Left ventricle myocardium inferior (tissue), 1 donor: Measurements from ENCODE around the gene DNM3. TPM values are rescaled to one million over a fixed set of nuclear protein-coding genes. Genes with fewer than 3 reads are reported as not detected.

ENCODE experiments used
- DNase-seq: peaks from one replicate; pipeline ENCODE4 v3.0.0-alpha.2; 2020
- H3K27ac ChIP-seq: fragments of 200-600 bp; replicated peaks from 2 replicates; pipeline ENCODE4 v1.8.0; 2021
- H3K27me3 ChIP-seq: fragments of 200-600 bp; 2 replicates; pipeline ENCODE4 v1.8.0; 2021; ENCODE audit warnings: low read depth
- H3K36me3 ChIP-seq: fragments of 200-600 bp; 2 replicates; pipeline ENCODE4 v1.8.0; 2021
- H3K4me1 ChIP-seq: fragments of 200-600 bp; 2 replicates; pipeline ENCODE4 v1.8.0; 2021
- H3K4me3 ChIP-seq: fragments of 200-600 bp; 2 replicates; pipeline ENCODE4 v1.8.0; 2021; ENCODE audit warnings: mild to moderate bottlenecking, moderate library complexity
- H3K9me3 ChIP-seq: fragments of 200-600 bp; replicated peaks from 2 replicates; pipeline ENCODE4 v1.8.0; 2021
- CTCF ChIP-seq: fragments of 200-600 bp; IDR thresholded peaks from 2 replicates; pipeline ENCODE4 v1.8.0; 2021; ENCODE audit warnings: antibody characterized with exemption, mild to moderate bottlenecking, borderline replicate concordance
- intact Hi-C: fragments of 100-400 bp; cut with micrococcal nuclease; formaldehyde crosslinking; loops from one replicate; pipeline ENCODE4 v1.11.0; 2022
- total RNA-seq: library from RNA; stranded (reverse); fragmentation: NEBNext Ultra II Directional; extraction: Animal tissue kit (Norgen Biotek cat#: 25700); gene quantifications from one replicate; pipeline ENCODE4 v1.2.1, GENCODE V29; 2021
- donor health status: DM: no; HTN: yes; CAD: no; lungs with severe emphysema.

DNM3 gene
- total RNA-seq, 1 donor from 2014 or later = 1.2 TPM

- H3K27me3 ChIP-seq = no peaks in the 10 kb centered on the region
- TF ChIP-seq CTCF = no peak
- peaks cover 25% of the 10 kb centered on the region for H3K4me1 ChIP-seq
- H3K9me3 ChIP-seq = no peaks in the 10 kb centered on the region
- H3K4me3 ChIP-seq = no peak overlapping the region
- intact Hi-C loops = no loop called here
- H3K27ac ChIP-seq = no peak overlapping the region
- no peak for DNase-seq
- H3K36me3 ChIP-seq = no peaks in the 10 kb centered on the region
Measured at GRCh38 chr1:172325531-172325930, 484.2 kb downstream of the DNM3 start.

DNA sequence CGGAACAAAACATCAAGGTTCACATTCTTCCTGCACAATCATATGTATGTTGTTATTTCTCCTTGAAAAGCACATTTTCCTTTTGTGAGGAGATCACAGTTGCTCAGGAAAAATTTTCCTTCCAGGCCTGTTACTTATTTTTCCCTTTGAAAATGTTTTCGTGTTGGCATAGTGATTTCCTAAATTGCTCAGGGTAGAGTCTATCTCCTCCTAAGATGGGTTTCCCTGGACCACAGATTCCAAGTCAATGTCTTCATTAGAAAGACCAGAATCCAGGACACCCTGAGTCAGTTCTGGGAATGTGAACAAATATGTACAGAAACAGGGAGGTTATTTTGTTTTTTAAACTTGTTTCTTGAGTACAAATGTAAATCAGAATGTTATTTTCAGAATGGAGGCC, 484.8 kb downstream of the DNM3 start:
- Histone ChIP-seq H3K4me3 (no peak overlapping the region), H3K9me3 (no peaks in the 10 kb centered on the region), H3K27me3 (no peaks in the 10 kb centered on the region), H3K4me1 (peaks cover 19% of the 10 kb centered on the region), H3K27ac (no peak overlapping the region), H3K36me3 (no peaks in the 10 kb centered on the region)
- intact Hi-C loops = no loop called here
- DNase-seq = no peak
- TF ChIP-seq CTCF = no peak

GRCh38 chr1:172328266-172328665, 487.0 kb downstream of the DNM3 start:
- no peak for TF ChIP-seq CTCF
- H3K36me3 ChIP-seq = no peaks in the 10 kb centered on the region
- intact Hi-C loops = no loop called here
- H3K4me3 ChIP-seq = no peak overlapping the region
- DNase-seq = no peak
- H3K27ac ChIP-seq = no peak overlapping the region
- no peaks in the 10 kb centered on the region for H3K9me3 ChIP-seq
- no peaks in the 10 kb centered on the region for H3K4me1 ChIP-seq
- H3K27me3 ChIP-seq = no peaks in the 10 kb centered on the region

DNA sequence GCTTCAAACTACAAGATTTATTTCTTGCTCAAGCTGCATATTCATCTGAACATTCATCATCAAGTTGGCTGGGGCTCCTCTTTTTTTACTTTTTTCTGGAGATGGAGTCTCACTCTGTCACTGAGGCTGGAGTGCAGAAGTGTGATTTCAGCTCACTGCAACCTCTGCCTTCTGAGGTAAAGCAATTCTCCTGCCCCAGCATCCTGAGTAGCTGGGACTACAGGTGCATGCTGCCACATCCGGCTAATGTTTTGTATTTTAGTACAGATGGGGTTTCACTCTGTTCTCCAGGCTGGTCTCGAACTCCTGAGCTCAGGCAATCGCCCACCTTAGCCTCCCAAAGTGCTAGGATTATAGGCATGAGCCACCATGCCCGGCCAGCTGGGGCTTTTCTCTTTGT, 490.9 kb downstream of the DNM3 start:
- Histone ChIP-seq H3K4me1 (no peaks in the 10 kb centered on the region), H3K4me3 (no peak overlapping the region), H3K9me3 (no peaks in the 10 kb centered on the region), H3K27ac (no peak overlapping the region), H3K36me3 (no peaks in the 10 kb centered on the region), H3K27me3 (no peaks in the 10 kb centered on the region)
- no peak for DNase-seq
- no peak for TF ChIP-seq CTCF
- intact Hi-C loops = no loop called here

DNA sequence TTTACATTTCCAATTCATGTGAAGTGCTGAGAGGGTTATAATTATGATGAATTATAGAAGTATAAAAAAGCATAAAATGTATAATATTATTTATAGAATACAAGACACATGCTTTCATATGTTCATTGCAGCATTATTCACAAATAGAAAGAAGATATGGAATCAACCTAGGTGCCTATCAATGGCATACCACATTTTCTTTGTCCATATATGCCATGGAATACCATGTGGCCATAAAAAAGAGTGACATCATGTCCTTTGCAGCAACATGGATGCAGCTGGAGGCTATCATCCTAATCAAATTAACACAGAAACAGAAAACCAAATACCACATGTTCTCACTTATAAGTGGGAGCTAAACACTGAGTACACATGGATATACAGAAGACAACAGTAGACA, 494.1 kb downstream of the DNM3 start:
- H3K4me1 ChIP-seq = no peaks in the 10 kb centered on the region
- H3K9me3 ChIP-seq = no peaks in the 10 kb centered on the region
- TF ChIP-seq CTCF = no peak
- no peak for DNase-seq
- H3K36me3 ChIP-seq = no peaks in the 10 kb centered on the region
- H3K27ac ChIP-seq = no peak overlapping the region
- no peaks in the 10 kb centered on the region for H3K27me3 ChIP-seq
- H3K4me3 ChIP-seq = no peak overlapping the region
- intact Hi-C loops = no loop called here

DNA sequence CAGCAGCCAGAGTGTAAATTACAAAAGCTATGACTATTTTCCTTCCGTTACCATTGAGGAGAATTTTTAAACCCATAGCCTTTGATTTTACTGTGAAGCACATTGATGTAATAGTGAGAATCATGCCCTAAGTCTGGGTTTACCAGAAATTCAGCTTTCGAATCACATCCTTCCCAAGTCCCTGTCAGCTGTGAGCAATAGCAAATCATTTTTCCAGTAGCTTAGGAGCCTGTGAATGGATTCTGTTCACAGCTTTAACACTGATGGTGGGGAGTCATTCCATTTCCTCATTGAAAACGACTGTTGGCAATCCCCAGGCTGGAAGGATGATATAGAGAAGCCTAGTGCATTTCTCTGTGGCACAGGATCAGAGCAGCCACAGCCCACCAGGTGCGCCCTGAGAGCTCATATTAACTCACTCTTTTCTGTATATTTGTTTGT, 497.0 kb downstream of the DNM3 start:
- Histone ChIP-seq H3K27ac (no peak overlapping the region), H3K4me3 (no peak overlapping the region), H3K27me3 (no peaks in the 10 kb centered on the region), H3K36me3 (no peaks in the 10 kb centered on the region), H3K4me1 (peaks cover 5% of the 10 kb centered on the region), H3K9me3 (no peaks in the 10 kb centered on the region)
- no peak for DNase-seq
- no peak for TF ChIP-seq CTCF
- intact Hi-C loops = no loop called here
